ENCODE measurements around the gene MTA1. TPM values are rescaled to one million over a fixed set of nuclear protein-coding genes. Genes with fewer than 3 reads are reported as not detected.

The MTA1 gene
- total and polyA plus RNA-seq, 10 of the 15 experiments (the other 5 are each of a cell fraction or from before 2014, with no cell fraction given), result 0.14 to 162 (median 30.6) TPM

- no peak for TF ChIP-seq IRF3 (IDR thresholded peaks at IDR 0.05)
- no peak for TF ChIP-seq SRF (IDR thresholded peaks at IDR 0.05; ENCODE audit: low read depth in 2 of 2, low read length in 2 of 2)
- TF ChIP-seq NR2C1 (IDR thresholded peaks at IDR 0.05), result no peak
- no peak for TF ChIP-seq TARDBP (IDR thresholded peaks at IDR 0.05; ENCODE audit: borderline replicate concordance)
- TF ChIP-seq BHLHE40 (IDR thresholded peaks at IDR 0.05; ENCODE audit: borderline replicate concordance in 1 of 2, low read depth in 2 of 2, low read length in 1 of 2), result peak in 1 of 2 experiments; percentile 67; a peak in 2 of 4 replicates
- TF ChIP-seq KLF5 (IDR thresholded peaks at IDR 0.05; ENCODE audit: partially characterized antibody), result no peak
- peak; percentile 69; the same call in 2 of the 3 replicates for TF ChIP-seq POU2F2 (IDR thresholded peaks at IDR 0.05; ENCODE audit: borderline replicate concordance, low read depth, low read length)
- peak; percentile 86 for TF ChIP-seq LARP7 (IDR thresholded peaks at IDR 0.05)
- TF ChIP-seq, protein P1, sequence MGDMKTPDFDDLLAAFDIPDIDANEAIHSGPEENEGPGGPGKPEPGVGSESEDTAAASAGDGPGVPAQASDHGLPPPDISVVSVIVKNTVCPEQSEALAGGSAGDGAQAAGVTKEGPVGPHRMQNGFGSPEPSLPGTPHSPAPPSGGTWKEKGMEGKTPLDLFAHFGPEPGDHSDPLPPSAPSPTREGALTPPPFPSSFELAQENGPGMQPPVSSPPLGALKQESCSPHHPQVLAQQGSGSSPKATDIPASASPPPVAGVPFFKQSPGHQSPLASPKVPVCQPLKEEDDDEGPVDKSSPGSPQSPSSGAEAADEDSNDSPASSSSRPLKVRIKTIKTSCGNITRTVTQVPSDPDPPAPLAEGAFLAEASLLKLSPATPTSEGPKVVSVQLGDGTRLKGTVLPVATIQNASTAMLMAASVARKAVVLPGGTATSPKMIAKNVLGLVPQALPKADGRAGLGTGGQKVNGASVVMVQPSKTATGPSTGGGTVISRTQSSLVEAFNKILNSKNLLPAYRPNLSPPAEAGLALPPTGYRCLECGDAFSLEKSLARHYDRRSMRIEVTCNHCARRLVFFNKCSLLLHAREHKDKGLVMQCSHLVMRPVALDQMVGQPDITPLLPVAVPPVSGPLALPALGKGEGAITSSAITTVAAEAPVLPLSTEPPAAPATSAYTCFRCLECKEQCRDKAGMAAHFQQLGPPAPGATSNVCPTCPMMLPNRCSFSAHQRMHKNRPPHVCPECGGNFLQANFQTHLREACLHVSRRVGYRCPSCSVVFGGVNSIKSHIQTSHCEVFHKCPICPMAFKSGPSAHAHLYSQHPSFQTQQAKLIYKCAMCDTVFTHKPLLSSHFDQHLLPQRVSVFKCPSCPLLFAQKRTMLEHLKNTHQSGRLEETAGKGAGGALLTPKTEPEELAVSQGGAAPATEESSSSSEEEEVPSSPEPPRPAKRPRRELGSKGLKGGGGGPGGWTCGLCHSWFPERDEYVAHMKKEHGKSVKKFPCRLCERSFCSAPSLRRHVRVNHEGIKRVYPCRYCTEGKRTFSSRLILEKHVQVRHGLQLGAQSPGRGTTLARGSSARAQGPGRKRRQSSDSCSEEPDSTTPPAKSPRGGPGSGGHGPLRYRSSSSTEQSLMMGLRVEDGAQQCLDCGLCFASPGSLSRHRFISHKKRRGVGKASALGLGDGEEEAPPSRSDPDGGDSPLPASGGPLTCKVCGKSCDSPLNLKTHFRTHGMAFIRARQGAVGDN (IDR thresholded peaks at IDR 0.05), result no peak
- TF ChIP-seq, protein P2, sequence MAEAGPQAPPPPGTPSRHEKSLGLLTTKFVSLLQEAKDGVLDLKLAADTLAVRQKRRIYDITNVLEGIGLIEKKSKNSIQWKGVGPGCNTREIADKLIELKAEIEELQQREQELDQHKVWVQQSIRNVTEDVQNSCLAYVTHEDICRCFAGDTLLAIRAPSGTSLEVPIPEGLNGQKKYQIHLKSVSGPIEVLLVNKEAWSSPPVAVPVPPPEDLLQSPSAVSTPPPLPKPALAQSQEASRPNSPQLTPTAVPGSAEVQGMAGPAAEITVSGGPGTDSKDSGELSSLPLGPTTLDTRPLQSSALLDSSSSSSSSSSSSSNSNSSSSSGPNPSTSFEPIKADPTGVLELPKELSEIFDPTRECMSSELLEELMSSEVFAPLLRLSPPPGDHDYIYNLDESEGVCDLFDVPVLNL (IDR thresholded peaks at IDR 0.05; ENCODE audit: low read depth, low read length), result peak; percentile 34; the same call in 1 of the 2 replicates
- peak; percentile 50 for TF ChIP-seq MEF2B (IDR thresholded peaks at IDR 0.05; ENCODE audit: partially characterized antibody, poor library complexity, severe bottlenecking)
- peak; percentile 91 for TF ChIP-seq NBN (IDR thresholded peaks at IDR 0.05)
Observed at GRCh38 chr14:105480807-105481801, 61.5 kb downstream of the MTA1 start (continued).
